ENCODE measurements around the gene HMGCL.
A peak's percentile ranks its signal among the peaks of the same experiment; 100 is the strongest.
"Not testable (repeated sequence)": the region's sequence is repeated elsewhere in the genome, so short reads cannot be mapped to it uniquely, and the experiment has no call there.

The HMGCL gene

GRCh38 chr1:23825076-23825761 lies at the start of gene HMGCL:
Gene HMGCL (minus strand): TSS chr1:23825429. CDS start chr1:23825415, 14 bp downstream.
- DNase-seq, result peak; percentile 93 to 95
- TF ChIP-seq GATA1 (IDR thresholded peaks at IDR 0.05; ENCODE audit: low read depth, low read length) (no peak), POLR2A (IDR thresholded peaks at IDR 0.05; ENCODE audit: low read length) (peak; percentile 95)

- no peak for TF ChIP-seq GATA1 (IDR thresholded peaks at IDR 0.05; ENCODE audit: low read depth, low read length)
- TF ChIP-seq POLR2A (IDR thresholded peaks at IDR 0.05; ENCODE audit: low read length), result no peak
- DNase-seq, result peak; percentile 76 to 89
Observed at GRCh38 chr1:23872421-23872820, 47.2 kb upstream of the HMGCL start.

- no peak for DNase-seq
- TF ChIP-seq POLR2A (IDR thresholded peaks at IDR 0.05; ENCODE audit: low read length) (no peak), GATA1 (IDR thresholded peaks at IDR 0.05; ENCODE audit: low read depth, low read length) (no peak)
Observed at GRCh38 chr1:23869051-23869450, 43.8 kb upstream of the HMGCL start.

- DNase-seq, result peak; percentile 60 to 69
- TF ChIP-seq POLR2A (IDR thresholded peaks at IDR 0.05; ENCODE audit: low read length), result peak; percentile 14
- no peak for TF ChIP-seq GATA1 (IDR thresholded peaks at IDR 0.05; ENCODE audit: low read depth, low read length)
Observed at GRCh38 chr1:23868557-23869016, 43.4 kb upstream of the HMGCL start.

GRCh38 chr1:23867895-23868556 lies 42.8 kb upstream of the HMGCL start, which contains the start of gene FUCA1:
Gene FUCA1 (minus strand): TSS chr1:23868290. CDS start chr1:23868286, 4 bp downstream.
- TF ChIP-seq GATA1 (IDR thresholded peaks at IDR 0.05; ENCODE audit: low read depth, low read length), result no peak
- peak; percentile 53 for TF ChIP-seq POLR2A (IDR thresholded peaks at IDR 0.05; ENCODE audit: low read length)
- peak; percentile 95 to 97 for DNase-seq

GRCh38 chr1:23867542-23867894 lies 42.3 kb upstream of the HMGCL start:
- no peak for DNase-seq
- TF ChIP-seq GATA1 (IDR thresholded peaks at IDR 0.05; ENCODE audit: low read depth, low read length), result no peak
- no peak for TF ChIP-seq POLR2A (IDR thresholded peaks at IDR 0.05; ENCODE audit: low read length)

GRCh38 chr1:23865543-23865930 lies 40.3 kb upstream of the HMGCL start:
- TF ChIP-seq POLR2A (IDR thresholded peaks at IDR 0.05; ENCODE audit: low read length) (no peak), GATA1 (IDR thresholded peaks at IDR 0.05; ENCODE audit: low read depth, low read length) (no peak)
- no peak for DNase-seq

- TF ChIP-seq POLR2A (IDR thresholded peaks at IDR 0.05; ENCODE audit: low read length), result no peak
- TF ChIP-seq GATA1 (IDR thresholded peaks at IDR 0.05; ENCODE audit: low read depth, low read length), result no peak
- no peak for DNase-seq
Observed at GRCh38 chr1:23864801-23865542, 39.7 kb upstream of the HMGCL start.

- no peak for DNase-seq
- TF ChIP-seq GATA1 (IDR thresholded peaks at IDR 0.05; ENCODE audit: low read depth, low read length) (no peak), POLR2A (IDR thresholded peaks at IDR 0.05; ENCODE audit: low read length) (no peak)
Observed at GRCh38 chr1:23862640-23863039, 37.4 kb upstream of the HMGCL start.

- peak in 1 of 2 experiments; percentile 57 for DNase-seq
- TF ChIP-seq POLR2A (IDR thresholded peaks at IDR 0.05; ENCODE audit: low read length) (no peak), GATA1 (IDR thresholded peaks at IDR 0.05; ENCODE audit: low read depth, low read length) (no peak)
Observed at GRCh38 chr1:23854568-23854967, 29.3 kb upstream of the HMGCL start.

- DNase-seq, result not testable (repeated sequence)
Observed at GRCh38 chr1:23853124-23853523, 27.9 kb upstream of the HMGCL start.

- DNase-seq, result not testable (repeated sequence)
Observed at GRCh38 chr1:23851406-23851805, 26.2 kb upstream of the HMGCL start.

GRCh38 chr1:23848673-23849616 lies 23.7 kb upstream of the HMGCL start:
- no peak for DNase-seq
- TF ChIP-seq POLR2A (IDR thresholded peaks at IDR 0.05; ENCODE audit: low read length) (no peak), GATA1 (IDR thresholded peaks at IDR 0.05; ENCODE audit: low read depth, low read length) (no peak)

GRCh38 chr1:23847482-23848095 lies 22.4 kb upstream of the HMGCL start:
- not testable (repeated sequence) for DNase-seq

Measured in erythroblast (primary cell).